Neutrophil (primary cell): ENCODE results near the gene DEAF1.
"Not testable (repeated sequence)": the region's sequence is repeated elsewhere in the genome, so short reads cannot be mapped to it uniquely, and the experiment has no call there.

Source experiments
- H3K27ac ChIP-seq: fragments of 200-600 bp; sonication (generic); 2 replicates; pipeline ENCODE4 v1.5.1; 2016; ENCODE audit warnings: mild to moderate bottlenecking, moderate library complexity
- H3K27me3 ChIP-seq: fragments of 200-600 bp; sonication (generic); 2 replicates; pipeline ENCODE4 v1.6.0; 2016; ENCODE audit warnings: mild to moderate bottlenecking
- H3K36me3 ChIP-seq: fragments of 200-600 bp; sonication (generic); 2 replicates; pipeline ENCODE4 v1.5.1; 2017
- H3K4me1 ChIP-seq, 2 experiments: fragments of 200-600 bp in 1 of 2; sonication (generic) in 1 of 2; 1 replicate in 1 of 2; 2 replicates in 1 of 2; pipeline versions ENCODE4 v1.5.1 to v1.6.1; 2013 to 2016; ENCODE audit warnings: low read depth in 1 of 2, low read length in 1 of 2, mild to moderate bottlenecking in 1 of 2, moderate library complexity in 1 of 2; ENCODE audit not compliant: control insufficient read depth in 1 of 2, insufficient read depth in 1 of 2
- H3K4me3 ChIP-seq, 2 experiments: fragments of 200-600 bp in 1 of 2; sonication (generic) in 1 of 2; 1 replicate in 1 of 2; 2 replicates in 1 of 2; pipeline ENCODE4 v1.5.1; 2013 to 2016; ENCODE audit warnings: low read depth in 1 of 2, low read length in 1 of 2, mild to moderate bottlenecking in 1 of 2, moderate library complexity in 1 of 2
- H3K9me3 ChIP-seq: fragments of 200-600 bp; sonication (generic); 2 replicates; pipeline ENCODE4 v1.5.1; 2016
- TF ChIP-seq, protein P1 (sequence below): fragments of 200-600 bp; sonication (generic); IDR thresholded peaks from 2 replicates; pipeline ENCODE4 v1.5.1; 2016; ENCODE audit warnings: antibody characterized with exemption

DEAF1 gene

DNA sequence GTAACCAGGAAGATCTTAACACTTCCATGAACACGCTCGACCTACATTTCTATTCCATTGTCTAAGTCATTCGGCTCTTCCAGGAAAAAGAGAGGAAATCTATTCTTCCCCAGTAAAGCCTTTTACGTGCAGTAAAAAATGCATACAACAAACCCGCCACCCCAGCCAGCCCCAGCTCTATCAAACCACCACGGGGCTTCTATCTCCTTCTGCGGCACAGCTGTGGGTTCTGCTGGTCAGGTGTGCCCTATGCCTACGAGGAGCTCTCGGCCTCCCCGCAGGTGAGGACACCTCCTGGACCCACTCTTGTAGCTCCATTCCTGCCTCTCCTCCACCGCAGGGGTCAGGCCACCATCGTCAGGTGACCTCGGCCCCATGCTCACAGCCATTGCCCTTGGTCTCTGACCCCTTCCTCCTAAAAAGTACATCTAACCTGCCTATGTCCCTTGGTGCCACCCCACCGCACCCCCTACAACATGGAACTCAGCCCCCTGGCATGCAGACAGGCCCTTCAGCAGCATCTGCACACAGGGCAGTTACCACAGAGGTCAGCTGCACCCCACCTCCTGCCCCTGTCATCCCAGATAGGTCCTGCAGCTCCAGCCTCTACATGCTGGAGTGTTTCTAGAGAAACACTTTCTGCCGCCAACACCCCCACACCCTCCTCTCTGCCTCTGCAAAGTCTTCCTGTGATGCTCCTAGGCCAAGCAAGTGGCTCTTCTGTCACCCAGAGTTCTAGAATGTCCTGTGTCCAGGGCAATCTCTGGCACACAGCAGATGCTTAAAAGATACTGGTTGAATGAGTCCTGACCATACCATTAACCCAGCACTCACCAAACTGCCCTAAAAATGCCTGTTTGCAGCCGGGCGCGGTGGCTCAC is 3.1 kb downstream of the DEAF1 start:
- no peaks in the 10 kb centered on the region for H3K9me3 ChIP-seq
- H3K27me3 ChIP-seq: no peaks in the 10 kb centered on the region
- H3K36me3 ChIP-seq: peaks cover 32% of the 10 kb centered on the region
- TF ChIP-seq, protein P1, sequence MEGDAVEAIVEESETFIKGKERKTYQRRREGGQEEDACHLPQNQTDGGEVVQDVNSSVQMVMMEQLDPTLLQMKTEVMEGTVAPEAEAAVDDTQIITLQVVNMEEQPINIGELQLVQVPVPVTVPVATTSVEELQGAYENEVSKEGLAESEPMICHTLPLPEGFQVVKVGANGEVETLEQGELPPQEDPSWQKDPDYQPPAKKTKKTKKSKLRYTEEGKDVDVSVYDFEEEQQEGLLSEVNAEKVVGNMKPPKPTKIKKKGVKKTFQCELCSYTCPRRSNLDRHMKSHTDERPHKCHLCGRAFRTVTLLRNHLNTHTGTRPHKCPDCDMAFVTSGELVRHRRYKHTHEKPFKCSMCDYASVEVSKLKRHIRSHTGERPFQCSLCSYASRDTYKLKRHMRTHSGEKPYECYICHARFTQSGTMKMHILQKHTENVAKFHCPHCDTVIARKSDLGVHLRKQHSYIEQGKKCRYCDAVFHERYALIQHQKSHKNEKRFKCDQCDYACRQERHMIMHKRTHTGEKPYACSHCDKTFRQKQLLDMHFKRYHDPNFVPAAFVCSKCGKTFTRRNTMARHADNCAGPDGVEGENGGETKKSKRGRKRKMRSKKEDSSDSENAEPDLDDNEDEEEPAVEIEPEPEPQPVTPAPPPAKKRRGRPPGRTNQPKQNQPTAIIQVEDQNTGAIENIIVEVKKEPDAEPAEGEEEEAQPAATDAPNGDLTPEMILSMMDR: no peak
- peaks cover 24 to 26% of the 10 kb centered on the region in 2 experiments for H3K4me1 ChIP-seq
- no peak overlapping the region for H3K27ac ChIP-seq
- no peak overlapping the region for H3K4me3 ChIP-seq

- TF ChIP-seq, protein P1: no peak
- H3K4me1 ChIP-seq: peaks cover 14 to 16% of the 10 kb centered on the region in 2 experiments
- H3K27ac ChIP-seq: no peak overlapping the region
Observed at GRCh38 chr11:690738-691633, 4.0 kb downstream of the DEAF1 start.

DNA sequence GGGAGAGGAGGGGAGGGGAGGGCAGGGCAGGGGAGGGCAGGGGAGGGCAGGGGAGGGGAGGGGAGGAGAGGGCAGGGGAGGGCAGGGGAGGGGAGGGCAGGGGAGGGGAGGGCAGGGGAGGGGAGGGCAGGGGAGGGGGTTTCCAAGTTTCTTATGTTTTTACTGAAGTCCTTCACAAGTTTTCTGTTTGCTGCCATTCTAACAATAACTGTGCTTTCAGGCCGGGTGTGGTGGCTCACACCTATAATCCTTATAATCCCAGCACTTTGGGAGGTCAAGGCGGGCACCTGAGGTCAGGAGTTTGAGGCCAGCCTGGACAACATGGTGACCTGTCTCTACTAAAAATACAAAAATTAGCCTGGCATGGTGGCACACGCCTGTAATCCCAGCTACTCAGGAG is 4.8 kb downstream of the DEAF1 start:
- not testable (repeated sequence) for H3K4me3 ChIP-seq, H3K27me3 ChIP-seq, H3K9me3 ChIP-seq, H3K27ac ChIP-seq
- H3K36me3 ChIP-seq: peaks cover 45% of the 10 kb centered on the region
- peaks cover 14% of the 10 kb centered on the region in 2 experiments for H3K4me1 ChIP-seq

More at GRCh38 chr11:690738-691633, 4.0 kb downstream of the DEAF1 start:
- H3K4me3 ChIP-seq: no peak overlapping the region
- no peaks in the 10 kb centered on the region for H3K27me3 ChIP-seq
- H3K9me3 ChIP-seq: no peaks in the 10 kb centered on the region
- H3K36me3 ChIP-seq: peaks cover 39% of the 10 kb centered on the region

DNA sequence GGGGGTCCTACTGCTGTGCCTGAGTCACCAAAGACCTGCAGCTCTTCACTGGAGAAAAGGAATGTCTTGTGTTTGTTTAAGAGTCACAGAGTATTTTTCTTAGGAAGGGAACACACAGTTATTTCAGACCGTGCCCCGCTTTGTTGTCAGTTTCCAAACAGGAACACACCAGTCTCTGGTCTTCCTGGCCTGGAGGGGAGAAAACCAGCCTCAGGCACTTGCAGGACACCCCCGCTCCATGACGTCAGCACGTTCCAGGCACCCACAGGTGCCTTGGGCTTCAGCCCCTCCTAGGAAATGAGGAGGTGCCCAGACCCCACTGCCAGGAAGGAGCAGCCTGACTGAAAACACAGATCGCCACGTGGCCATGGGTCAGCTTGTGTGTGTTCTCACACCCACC is 5.4 kb downstream of the DEAF1 start:
- peaks cover 14% of the 10 kb centered on the region in 2 experiments for H3K4me1 ChIP-seq
- H3K9me3 ChIP-seq: no peaks in the 10 kb centered on the region
- H3K36me3 ChIP-seq: peaks cover 48% of the 10 kb centered on the region
- TF ChIP-seq, protein P1: no peak
- no peak overlapping the region for H3K4me3 ChIP-seq
- no peaks in the 10 kb centered on the region for H3K27me3 ChIP-seq
- H3K27ac ChIP-seq: no peak overlapping the region

DNA sequence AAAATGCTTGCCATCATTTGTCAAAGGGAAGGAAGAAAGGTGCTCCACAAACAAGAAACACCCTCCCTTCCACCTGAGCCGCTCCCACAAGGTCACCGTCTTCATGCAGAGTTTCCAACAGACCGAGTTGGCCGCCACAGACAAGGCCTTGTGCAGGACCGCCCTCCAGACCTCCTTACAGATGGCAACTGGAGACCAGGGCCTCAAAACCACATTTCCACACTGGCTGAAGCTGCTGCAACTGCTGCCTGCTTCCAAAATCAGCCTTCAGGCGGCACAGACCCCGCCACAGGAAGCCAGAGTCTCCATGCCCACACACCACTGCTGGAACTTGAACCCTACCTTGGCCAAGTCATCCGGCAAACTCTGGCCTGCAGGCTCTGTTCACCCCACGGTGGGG is 6.3 kb downstream of the DEAF1 start:
- TF ChIP-seq, protein P1: no peak
- no peak overlapping the region for H3K27ac ChIP-seq
- no peaks in the 10 kb centered on the region for H3K27me3 ChIP-seq

More for the DNA sequence above, 6.3 kb downstream of the DEAF1 start:
- H3K36me3 ChIP-seq: peaks cover 57% of the 10 kb centered on the region
- H3K9me3 ChIP-seq: no peaks in the 10 kb centered on the region
- no peak overlapping the region for H3K4me3 ChIP-seq
- peaks cover 6 to 7% of the 10 kb centered on the region in 2 experiments for H3K4me1 ChIP-seq
